MCF 10A (cell line): ENCODE measurements around the gene TNFRSF19. TPM values are rescaled to one million over a fixed set of nuclear protein-coding genes. Genes with fewer than 3 reads are reported as not detected.

ENCODE experiments used
- BruUV-seq: library from RNA; stranded (reverse); fragments of 400-500 nt; replicated peaks from 2 replicates; lab custom pipeline; 2021; lab: Mats Ljungman, UMichigan
- CTCF ChIA-PET: fragments of 300-600 bp; sonication (Branson Sonifier 250); formaldehyde crosslinking; extraction: SDS; loops from one replicate; lab custom pipeline; 2021; ENCODE audit warnings: antibody characterized with exemption, inconsistent platforms; lab: Yijun Ruan, JAX
- POLR2A ChIA-PET: fragments of 300-600, 350-650 bp; sonication (Branson Sonifier 250); formaldehyde crosslinking; extraction: SDS; loops from one replicate; lab custom pipeline; 2020; ENCODE audit warnings: antibody characterized with exemption, inconsistent platforms; lab: Yijun Ruan, JAX
- DNase-seq: peaks from one replicate; pipeline ENCODE4 v3.0.0-alpha.2; 2018; ENCODE audit not compliant: unreplicated experiment
- H3K27ac Mint-ChIP-seq: one replicate; pipeline ENCODE4 v1.8.0; 2022; ENCODE audit warnings: mild to moderate bottlenecking, low read depth, mixed read lengths; ENCODE audit not compliant: unreplicated experiment
- H3K27me3 Mint-ChIP-seq: one replicate; pipeline ENCODE4 v1.8.0; 2022; ENCODE audit warnings: mixed read lengths; ENCODE audit not compliant: insufficient read depth, unreplicated experiment
- H3K36me3 Mint-ChIP-seq: one replicate; pipeline ENCODE4 v1.8.0; 2022; ENCODE audit warnings: mild to moderate bottlenecking, moderate library complexity, mixed read lengths; ENCODE audit not compliant: insufficient read depth, unreplicated experiment
- H3K4me1 Mint-ChIP-seq: one replicate; pipeline ENCODE4 v1.8.0; 2022; ENCODE audit warnings: mixed read lengths; ENCODE audit not compliant: insufficient read depth, unreplicated experiment
- H3K4me3 Mint-ChIP-seq: one replicate; pipeline ENCODE4 v1.8.0; 2022; ENCODE audit warnings: mild to moderate bottlenecking, moderate library complexity, mixed read lengths; ENCODE audit not compliant: unreplicated experiment
- H3K9me3 Mint-ChIP-seq: one replicate; pipeline ENCODE4 v1.8.0; 2022; ENCODE audit warnings: mixed read lengths; ENCODE audit not compliant: unreplicated experiment
- CTCF ChIP-seq: fragments of 200-600 bp; IDR thresholded peaks from one replicate; pipeline ENCODE4 v1.8.0; 2022; ENCODE audit warnings: antibody characterized with exemption, mild to moderate bottlenecking; ENCODE audit not compliant: unreplicated experiment
- intact Hi-C: fragments of 100-400 bp; cut with micrococcal nuclease; formaldehyde crosslinking; loops from 2 replicates; pipeline ENCODE4 v1.14.1; 2022
- total RNA-seq: library from RNA; stranded (reverse); gene quantifications from 2 replicates; pipeline ENCODE4 v1.2.3, GENCODE V29; 2022

TNFRSF19 gene
- total RNA-seq, 1 experiment from 2014 or later = not detected

GRCh38 chr13:23645851-23646250 lies 75.6 kb downstream of the TNFRSF19 start:
- Mint-ChIP-seq H3K27me3 (peaks cover 38% of the 10 kb centered on the region), H3K4me1 (no peaks in the 10 kb centered on the region), H3K36me3 (no peaks in the 10 kb centered on the region), H3K9me3 (no peaks in the 10 kb centered on the region), H3K4me3 (no peak overlapping the region), H3K27ac (no peak overlapping the region)
- intact Hi-C loops = no loop called here
- CTCF ChIA-PET = no interaction called here
- POLR2A ChIA-PET = no interaction called here
- DNase-seq = no peak
- no TSS peak for BruUV-seq
- no peak for TF ChIP-seq CTCF

- Mint-ChIP-seq H3K36me3 (peaks cover 4% of the 10 kb centered on the region), H3K4me3 (no peak overlapping the region), H3K9me3 (no peaks in the 10 kb centered on the region), H3K4me1 (no peaks in the 10 kb centered on the region), H3K27ac (no peak overlapping the region), H3K27me3 (peaks cover 38% of the 10 kb centered on the region)
- intact Hi-C loops = no loop called here
- no peak for DNase-seq
- ChIA-PET POLR2A (interaction anchor here (1.2 to 1.4 kb wide), 2 partner anchors 12 to 17 kb away, joined by 3 read pairs; no protein-coding TSS in a partner anchor), CTCF (interaction anchor here (1.9 kb wide), 1 partner anchor 22 kb away, joined by 4 read pairs; no protein-coding TSS in a partner anchor)
- no TSS peak for BruUV-seq
- no peak for TF ChIP-seq CTCF
These were observed 81.2 kb downstream of the TNFRSF19 start for GRCh38 chr13:23651439-23651838.

GRCh38 chr13:23651887-23652286 lies 81.7 kb downstream of the TNFRSF19 start:
- POLR2A ChIA-PET = no interaction called here
- CTCF ChIA-PET = interaction anchor here (1.9 kb wide), 1 partner anchor 22 kb away, joined by 4 read pairs; no protein-coding TSS in a partner anchor
- no peaks in the 10 kb centered on the region for H3K9me3 Mint-ChIP-seq

More at GRCh38 chr13:23651887-23652286, 81.7 kb downstream of the TNFRSF19 start:
- Mint-ChIP-seq H3K27ac (no peak overlapping the region), H3K27me3 (peaks cover 34% of the 10 kb centered on the region), H3K36me3 (peaks cover 4% of the 10 kb centered on the region), H3K4me3 (no peak overlapping the region), H3K4me1 (no peaks in the 10 kb centered on the region)
- no TSS peak for BruUV-seq
- intact Hi-C loops = no loop called here
- TF ChIP-seq CTCF = no peak
- DNase-seq = no peak
